Measurements from ENCODE around the gene CFAP251. TPM values are rescaled to one million over a fixed set of nuclear protein-coding genes. Genes with fewer than 3 reads are reported as not detected.

CFAP251 gene
- total and polyA plus RNA-seq, 10 of the 15 experiments (the other 5 are each of a cell fraction or from before 2014, with no cell fraction given) = 0.10 to 0.97 (median 0.64) TPM

GRCh38 chr12:121943926-121944325 lies 25.5 kb downstream of the CFAP251 start (continued):
- no peak for TF ChIP-seq ZBED1 (IDR thresholded peaks at IDR 0.05; ENCODE audit: borderline replicate concordance)

- Histone ChIP-seq H3K4me1 (ENCODE audit: control insufficient read depth, insufficient read depth, low read length) (no peaks in the 10 kb centered on the region), H3K36me3 (ENCODE audit: control insufficient read depth in 2 of 2, insufficient read depth in 2 of 2, low read length in 1 of 2) (no peaks in the 10 kb centered on the region), H3K27me3 (replicated peaks in 1 of 2; ENCODE audit: control insufficient read depth in 2 of 2, insufficient read depth in 2 of 2, low read length in 1 of 2) (no peaks in the 10 kb centered on the region), H3K9ac (ENCODE audit: control insufficient read depth, insufficient read depth, low read length) (no peak overlapping the region), H3K27ac (ENCODE audit: control insufficient read depth, insufficient read depth) (no peak overlapping the region), H3K4me3 (no peak overlapping the region), H2AFZ (ENCODE audit: control insufficient read depth, low read depth, low read length) (no peak overlapping the region), H3K9me3 (replicated peaks; ENCODE audit: control insufficient read depth, insufficient read depth, low read length) (no peaks in the 10 kb centered on the region; the same call in 2 of the 3 replicates), H3K4me2 (ENCODE audit: control insufficient read depth, insufficient read depth) (no peak overlapping the region), H4K20me1 (ENCODE audit: control insufficient read depth, insufficient read depth) (no peaks in the 10 kb centered on the region), H3K79me2 (ENCODE audit: control insufficient read depth, insufficient read depth, low read length) (no peaks in the 10 kb centered on the region)
- TF ChIP-seq BCL3 (IDR thresholded peaks at IDR 0.05; ENCODE audit: borderline replicate concordance, insufficient read depth, low read depth, low read length, poor library complexity, severe bottlenecking) (no peak), MYC (IDR thresholded peaks at IDR 0.05; ENCODE audit: insufficient read depth, insufficient read length, insufficient replicate concordance, low read length, severe bottlenecking) (no peak), CHD4 (IDR thresholded peaks at IDR 0.05) (no peak), ATF7 (IDR thresholded peaks at IDR 0.05; ENCODE audit: low read depth) (no peak), FOS (IDR thresholded peaks at IDR 0.05; ENCODE audit: borderline replicate concordance, extremely low read depth, insufficient read length) (no peak), KLF5 (IDR thresholded peaks at IDR 0.05; ENCODE audit: partially characterized antibody) (no peak), HSF1 (IDR thresholded peaks at IDR 0.05; ENCODE audit: low read depth, low read length) (no peak), TCF12 (IDR thresholded peaks at IDR 0.05; ENCODE audit: low read depth, low read length) (no peak), ATF2 (IDR thresholded peaks at IDR 0.05; ENCODE audit: low read length) (no peak), TARDBP (IDR thresholded peaks at IDR 0.05; ENCODE audit: borderline replicate concordance) (no peak), KDM1A (IDR thresholded peaks at IDR 0.05; ENCODE audit: borderline replicate concordance) (no peak), RELB (IDR thresholded peaks at IDR 0.05; ENCODE audit: low read depth) (no peak), MEF2B (IDR thresholded peaks at IDR 0.05; ENCODE audit: partially characterized antibody, poor library complexity, severe bottlenecking) (no peak), SMARCA5 (IDR thresholded peaks at IDR 0.05) (no peak)
- ChIA-PET SMC1A (ENCODE audit: uncharacterized antibody, unreplicated experiment) (interaction anchor here (0.8 to 1.6 kb wide), 4 partner anchors 18 to 58 kb away, joined by 3 to 4 read pairs (median 4); no protein-coding TSS in a partner anchor), CTCF (interaction anchor here (1.0 kb wide), 2 partner anchors 16 to 28 kb away, joined by 3 read pairs; partner anchors contain the start of gene CFAP251), POLR2A (no interaction called here), RAD21 (ENCODE audit: unreplicated experiment) (no interaction called here)
- DNase-seq (ENCODE audit: low read depth, low spot score) (no peak), FAIRE-seq (no peak), ATAC-seq (no peak)
- intact Hi-C loops (cut with micrococcal nuclease; ENCODE audit: unreplicated experiment) = no loop called here
- 78% methylated on average over 2 of the region's 2 CpGs for WGBS (ENCODE audit: insufficient coverage, insufficient replicate concordance, low lambda C conversion rate, missing lambda C conversion rate)
- no TSS peak for BruUV-seq (replicated peaks)
- in situ Hi-C loops (cut with MboI) = no loop called here
Measured at GRCh38 chr12:121946313-121947025, 28.1 kb downstream of the CFAP251 start.

All from GM12878 (cell line).